NCI-H146 treated with DMSO at 0.1 percent for 48 hours (cell line): ENCODE data around the gene CCNL2.

Source experiments
- DNase-seq: peaks from one replicate; lab custom pipeline; 2025; ENCODE audit not compliant: unreplicated experiment; lab: John Stamatoyannopoulos, UW

Gene CCNL2

DNA sequence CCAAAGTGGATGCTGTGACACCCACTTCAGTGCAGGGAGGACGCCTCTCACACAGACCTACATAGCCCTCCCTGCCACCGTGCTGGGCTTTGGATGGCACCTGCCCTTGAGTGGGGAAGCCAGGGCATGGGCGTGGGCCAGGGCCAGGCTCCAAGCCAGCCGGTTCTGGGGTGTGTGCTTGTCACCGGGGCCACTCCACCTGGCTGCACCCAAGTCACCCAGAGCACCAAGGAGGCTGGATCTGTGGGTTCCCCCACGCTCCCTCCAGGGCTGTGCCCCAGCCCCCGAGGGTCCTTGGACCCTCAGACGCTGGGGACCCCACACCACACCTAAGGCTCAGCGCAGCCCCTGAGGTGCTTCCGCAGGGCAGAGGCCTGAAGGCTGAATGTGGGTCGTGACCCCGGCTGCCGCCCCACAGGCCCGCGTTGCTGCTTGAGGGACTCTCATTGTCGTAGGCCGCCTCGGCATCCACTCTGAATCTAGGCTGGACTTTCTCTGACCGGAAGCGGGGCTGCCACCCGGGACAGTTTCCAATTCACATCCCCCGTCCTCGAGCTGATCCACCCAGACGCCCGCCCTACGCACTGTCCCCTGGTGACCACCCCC is 42.2 kb downstream of the CCNL2 start:
- DNase-seq = no peak

DNA sequence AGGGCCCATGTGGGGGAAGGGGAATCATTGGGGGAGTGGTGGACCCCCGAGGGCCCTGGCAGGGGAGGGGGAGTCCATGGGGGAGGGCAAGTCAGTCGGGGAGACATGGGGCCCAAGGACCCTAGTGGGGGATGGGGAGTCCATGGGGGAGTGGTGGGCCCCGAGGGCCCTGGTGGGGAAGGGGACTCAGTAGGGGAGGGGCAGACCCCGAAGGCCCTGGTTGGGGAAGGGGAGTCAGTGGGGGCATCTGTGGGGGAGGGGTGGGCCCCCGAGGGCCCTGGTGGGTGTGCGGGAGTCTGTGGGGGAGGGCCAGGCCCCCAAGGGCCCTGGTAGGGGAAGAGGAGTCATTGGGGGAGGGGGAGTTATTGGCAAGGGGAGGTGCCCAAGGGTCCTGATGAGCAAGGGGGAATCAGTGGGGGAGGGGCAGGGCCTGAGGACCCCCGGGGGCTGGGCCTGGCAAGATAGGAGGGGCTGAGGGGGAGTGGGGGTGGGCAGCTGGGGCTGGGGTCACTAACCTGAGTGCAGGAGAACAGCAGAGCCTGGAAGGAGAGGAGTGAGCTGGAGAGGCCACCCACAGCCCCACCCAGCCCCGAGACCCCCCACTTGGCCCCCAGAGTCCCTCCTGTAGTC is 42.9 kb downstream of the CCNL2 start:
- DNase-seq = no peak

- DNase-seq = no peak
Measured at GRCh38 chr1:1355416-1355815, 43.7 kb downstream of the CCNL2 start.

- no peak for DNase-seq
Measured at GRCh38 chr1:1354271-1355247, 44.6 kb downstream of the CCNL2 start.

GRCh38 chr1:1353389-1354151 is 45.6 kb downstream of the CCNL2 start:
- DNase-seq = no peak

DNA sequence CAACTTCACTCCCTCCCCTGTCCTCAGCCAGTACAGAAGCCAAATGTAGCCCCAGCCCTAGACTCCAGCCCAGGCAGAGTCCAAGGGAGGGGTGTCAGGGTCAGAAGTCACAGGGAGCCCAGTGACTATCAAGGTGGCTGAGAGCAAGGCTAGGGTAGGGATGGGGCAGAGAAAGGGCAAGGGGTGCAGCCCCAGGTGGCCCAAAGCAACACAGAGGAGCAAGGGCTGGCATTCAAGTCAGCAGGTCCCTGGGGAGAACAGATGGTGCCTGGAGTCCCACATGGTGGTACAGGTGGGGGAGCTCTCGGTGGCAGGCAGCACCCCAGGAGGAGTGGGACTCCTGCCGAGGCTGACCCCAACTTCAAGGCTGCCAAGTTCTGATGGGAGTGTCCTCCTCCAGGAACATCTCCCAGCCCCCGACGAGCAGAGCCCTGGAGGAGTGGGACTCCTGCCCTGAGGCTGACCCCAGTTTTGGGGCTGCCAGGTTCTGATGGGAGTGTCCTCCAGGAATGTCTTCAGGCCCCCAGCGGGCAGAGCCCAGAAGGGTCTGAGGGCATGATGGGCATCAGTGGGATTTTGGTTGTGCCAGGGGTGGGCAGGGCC is 46.2 kb downstream of the CCNL2 start:
- DNase-seq = no peak

DNA sequence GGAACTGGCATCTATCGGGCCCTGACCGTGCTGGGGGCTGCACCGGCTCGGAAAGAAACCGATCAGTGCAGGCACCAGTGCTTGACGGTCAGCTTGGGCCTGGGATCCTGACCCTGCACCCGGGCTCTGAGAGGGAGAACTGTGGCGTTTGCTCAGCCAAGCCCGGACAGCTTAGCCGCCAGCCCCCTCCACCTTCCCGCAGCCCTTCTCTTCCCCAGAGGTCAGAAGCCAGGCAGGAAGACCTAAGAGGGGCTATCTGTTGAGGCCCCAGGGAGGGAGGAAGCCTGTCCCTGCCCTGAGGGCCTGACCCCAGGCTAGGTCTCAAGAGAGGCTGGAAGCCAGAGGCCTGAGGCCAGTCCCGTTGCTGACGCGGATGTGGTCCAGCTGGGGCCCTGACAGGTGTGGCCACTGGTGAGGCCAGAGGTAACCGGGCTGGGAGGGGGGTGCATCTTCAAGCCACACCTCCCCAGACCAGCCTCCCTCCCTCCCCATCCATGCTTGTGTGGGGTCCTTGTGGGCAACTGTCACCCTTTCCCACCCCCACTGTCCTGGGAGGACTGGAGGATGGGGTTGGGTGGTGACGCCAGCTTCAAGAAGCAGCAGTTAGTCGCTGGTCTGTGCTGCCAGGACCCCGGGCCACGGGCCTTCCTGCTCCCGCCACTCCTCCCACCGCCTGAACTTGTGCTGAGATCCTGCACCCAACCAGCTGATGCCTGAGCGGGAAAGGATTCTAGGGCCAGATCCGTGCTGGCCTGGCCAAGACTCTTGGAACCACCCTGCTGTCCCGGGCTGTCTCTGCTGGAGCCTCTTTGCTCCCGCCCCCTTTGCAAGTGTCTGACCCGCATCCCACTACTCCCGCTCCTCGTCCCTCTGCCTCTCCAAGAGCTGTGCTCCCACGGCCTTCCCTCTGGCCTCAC is 47.4 kb downstream of the CCNL2 start:
- DNase-seq = no peak

- DNase-seq = no peak
Measured at GRCh38 chr1:1349256-1350012, 49.7 kb downstream of the CCNL2 start, which contains the start of gene DVL1. DVL1 (minus strand) TSS chr1:1349418; CDS start chr1:1349065, 353 bp downstream.

GRCh38 chr1:1348420-1349255 is 50.5 kb downstream of the CCNL2 start:
- no peak for DNase-seq

DNA sequence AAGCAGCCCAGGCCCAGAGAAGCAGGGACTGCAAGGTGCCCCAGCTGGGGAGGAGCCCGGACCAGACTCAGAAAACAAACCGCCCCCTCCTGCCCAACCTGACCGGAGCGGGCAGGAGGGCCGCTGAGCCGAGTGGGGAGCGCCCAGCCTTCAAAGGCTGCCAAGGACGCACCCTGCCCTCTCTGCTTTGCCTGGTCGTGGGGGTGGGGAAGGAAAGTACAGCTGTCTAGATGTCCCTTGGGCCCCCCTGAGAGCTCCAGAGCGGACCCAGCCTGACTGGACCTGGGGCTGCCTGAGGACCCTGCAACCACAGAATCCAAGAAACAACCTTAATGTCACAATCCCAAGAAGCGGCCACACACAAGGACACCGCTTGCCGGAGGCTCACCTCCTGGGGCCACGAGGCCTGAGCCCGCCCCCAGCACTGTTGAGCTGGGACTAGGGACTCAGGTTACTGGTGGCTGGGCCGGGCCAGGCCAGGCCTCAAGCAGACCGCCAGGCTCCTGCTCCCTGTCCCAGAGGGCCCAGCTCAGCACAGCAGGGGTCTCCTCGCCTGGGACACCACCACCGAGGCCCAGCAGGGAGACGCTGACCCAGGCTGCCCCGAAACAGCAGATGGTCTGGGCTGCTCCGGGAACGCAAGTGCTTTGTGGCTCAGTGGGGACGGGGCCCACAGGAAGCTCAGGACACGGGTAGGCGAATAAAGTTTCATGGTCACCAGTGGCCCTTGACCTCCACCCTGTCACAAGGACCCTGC is 51.3 kb downstream of the CCNL2 start:
- no peak for DNase-seq

GRCh38 chr1:1347026-1347595 is 52.0 kb downstream of the CCNL2 start:
- DNase-seq = no peak

DNA sequence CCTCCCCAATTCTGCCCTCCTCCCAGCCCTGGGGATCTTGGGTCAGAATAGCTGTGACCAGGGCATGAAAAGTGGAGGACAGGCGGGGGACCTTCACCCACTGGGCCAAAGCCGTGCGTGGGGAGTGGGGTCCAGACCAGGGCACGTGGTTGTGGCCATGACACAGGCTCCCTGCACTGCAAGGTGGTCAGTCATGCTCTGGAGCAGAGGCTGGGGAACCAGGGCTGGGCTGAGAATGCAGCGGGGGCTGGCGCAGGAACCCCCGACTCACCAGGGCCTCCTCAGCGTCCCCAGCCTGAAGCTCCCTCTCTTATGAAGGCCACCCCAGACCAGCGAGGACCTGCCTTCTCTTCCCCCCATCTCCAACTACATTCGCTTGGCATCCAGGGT is 52.6 kb downstream of the CCNL2 start:
- DNase-seq = no peak

DNA sequence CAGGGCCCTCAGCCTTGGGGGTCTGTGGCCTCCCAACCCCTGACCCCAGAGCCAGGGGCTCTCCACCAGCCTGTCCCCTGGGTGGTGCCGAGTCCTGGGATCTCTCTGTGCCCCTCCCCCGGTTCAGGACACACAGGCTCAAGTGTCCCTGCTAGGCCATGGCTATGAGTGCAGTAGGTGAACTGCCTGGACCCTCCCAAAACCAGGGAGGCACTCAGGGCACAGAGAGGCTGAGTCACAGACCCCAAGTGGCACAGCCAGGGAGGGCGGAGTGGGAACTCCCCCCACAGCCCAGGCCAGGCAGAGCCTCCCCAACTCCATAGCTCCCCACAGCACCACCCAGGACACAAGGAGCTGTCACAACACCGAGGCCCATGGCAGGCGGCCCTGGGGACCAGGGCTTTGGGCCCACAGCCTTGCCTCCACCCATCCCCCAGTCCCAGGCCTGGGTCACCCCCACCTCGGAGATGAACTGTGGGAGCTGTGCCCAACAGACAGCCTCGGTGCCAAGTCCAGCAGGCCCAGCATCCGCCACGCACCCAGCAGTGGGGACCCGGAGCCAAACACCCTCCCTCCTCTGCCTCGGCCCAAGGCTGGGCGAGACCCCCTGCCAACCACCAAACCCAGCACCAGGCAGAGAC is 53.2 kb downstream of the CCNL2 start:
- DNase-seq = no peak

- DNase-seq = no peak
Measured at GRCh38 chr1:1345384-1345783, 53.8 kb downstream of the CCNL2 start.

- no peak for DNase-seq
Measured at GRCh38 chr1:1344655-1345361, 54.3 kb downstream of the CCNL2 start.
